Activated CD4-positive, alpha-beta T cell treated with anti-CD3 and anti-CD28 coated beads, Interleukin-10, Interleukin-2, amounts not matched to agents 100 ng/mL and 50 ng/mL, durations not matched to agents 16 hours and 8 hours (primary cell): ENCODE measurements around the gene WEE2.
"Not testable (repeated sequence)": the region's sequence is repeated elsewhere in the genome, so short reads cannot be mapped to it uniquely, and the experiment has no call there.

Experiments
- DNase-seq: peaks from one replicate; pipeline ENCODE4 v3.0.0-alpha.2; 2020

The WEE2 gene

GRCh38 chr7:141708351-141708750 lies at the start of gene WEE2:
Gene WEE2 (plus strand): TSS chr7:141708353. CDS start chr7:141708759, 406 bp downstream.
- DNase-seq: no peak

DNA sequence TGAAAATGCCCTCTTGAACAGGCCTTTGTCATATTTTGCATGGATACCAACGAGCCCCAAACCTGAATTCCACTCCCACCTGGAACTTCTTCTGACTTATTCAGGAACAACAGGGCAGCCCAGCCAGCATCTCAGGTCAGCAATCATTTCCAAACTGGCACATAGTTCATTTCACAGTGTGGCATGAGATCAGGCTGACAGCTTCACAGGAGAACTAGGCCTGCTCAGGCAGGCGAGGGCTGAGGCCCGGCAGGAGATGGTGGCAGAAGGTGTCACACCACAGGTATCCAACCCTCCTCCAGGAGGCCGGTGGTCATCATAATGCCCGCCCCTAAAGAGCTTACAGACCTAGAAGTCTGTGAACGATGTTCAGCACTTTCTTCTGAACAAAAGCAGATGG lies 48.7 kb upstream of the WEE2 start:
- no peak for DNase-seq

- DNase-seq: no peak
Measured at GRCh38 chr7:141660259-141660658, 47.9 kb upstream of the WEE2 start.

GRCh38 chr7:141663081-141663849 lies 44.9 kb upstream of the WEE2 start:
- no peak for DNase-seq

DNA sequence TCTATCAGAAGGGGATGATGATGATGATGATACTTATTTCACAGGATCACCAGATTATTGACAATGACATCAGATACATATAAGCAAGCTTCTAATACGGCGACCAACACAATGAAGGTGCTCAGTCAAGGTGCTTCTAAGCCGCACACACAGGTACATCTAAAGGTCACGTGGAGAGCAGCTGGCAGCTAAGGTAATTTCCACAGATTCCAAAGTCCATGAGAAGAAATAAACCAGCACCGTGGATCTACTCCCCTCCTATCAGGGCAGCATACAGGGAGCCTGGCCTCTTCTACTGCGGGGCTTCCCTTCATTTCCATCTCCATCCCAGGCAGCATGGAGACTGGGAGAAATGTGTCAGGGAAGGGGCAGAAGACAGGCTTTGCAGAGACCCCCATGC lies 43.7 kb upstream of the WEE2 start:
- DNase-seq: no peak

DNA sequence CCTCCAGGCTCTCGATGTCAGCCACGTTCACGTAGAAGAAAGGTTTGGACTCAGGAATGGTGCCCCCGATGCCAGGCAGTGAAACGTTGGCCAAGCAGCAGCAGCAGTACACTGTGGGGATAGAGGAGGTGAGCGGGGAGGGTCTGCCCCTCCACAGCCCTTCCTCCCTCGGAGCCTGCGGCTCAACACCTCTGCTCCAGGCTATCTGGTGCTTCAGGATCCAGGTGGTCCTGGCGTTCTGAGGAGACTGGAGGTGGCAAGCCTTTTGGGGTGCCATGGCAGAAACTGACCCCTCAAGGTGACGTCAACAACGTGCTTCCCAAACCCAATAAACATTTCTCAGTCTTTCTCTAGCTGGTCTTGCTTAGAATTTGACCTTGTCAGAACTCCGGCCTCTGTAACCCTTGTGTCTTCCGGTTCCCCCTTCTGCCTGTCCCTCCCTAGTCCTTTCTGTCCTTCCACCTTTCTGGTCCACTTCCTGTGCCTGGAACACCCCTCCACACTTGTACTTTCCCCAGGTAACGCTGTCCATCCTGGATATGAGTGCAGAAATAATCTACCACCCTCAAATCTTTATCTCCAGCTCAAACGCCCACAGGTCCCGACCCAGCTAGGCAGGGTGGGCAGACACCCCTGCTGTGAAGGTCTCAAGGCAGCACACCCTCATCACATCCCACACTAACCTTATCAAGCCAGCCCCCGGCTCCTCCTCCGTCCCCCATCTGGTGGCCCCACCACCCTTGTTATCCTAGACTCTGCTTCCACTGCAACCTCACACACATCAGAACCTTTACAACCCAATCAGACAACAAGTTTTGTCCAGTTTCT lies 42.7 kb upstream of the WEE2 start:
- no peak for DNase-seq

- DNase-seq: no peak
Measured at GRCh38 chr7:141666071-141666470, 42.1 kb upstream of the WEE2 start.

DNA sequence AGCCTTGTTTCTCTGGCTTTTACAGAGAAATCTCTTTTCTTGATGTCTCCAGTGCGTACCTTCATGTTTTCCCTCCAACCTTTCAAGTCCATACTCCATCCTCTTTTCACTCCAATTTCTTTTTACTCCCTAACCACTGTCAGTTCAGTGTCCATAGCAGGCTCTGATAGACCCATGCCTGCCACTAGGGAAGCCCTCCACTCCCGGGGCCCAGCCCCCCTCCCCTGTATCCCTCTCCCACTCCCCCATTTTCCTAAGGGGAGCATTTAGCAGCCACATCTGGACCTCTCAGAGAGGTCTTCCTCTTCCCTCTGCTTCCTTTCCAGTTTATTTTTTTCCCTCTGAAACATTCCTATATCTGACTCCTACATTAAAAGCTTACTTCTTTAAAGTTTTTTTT lies 39.3 kb upstream of the WEE2 start:
- DNase-seq: no peak

DNA sequence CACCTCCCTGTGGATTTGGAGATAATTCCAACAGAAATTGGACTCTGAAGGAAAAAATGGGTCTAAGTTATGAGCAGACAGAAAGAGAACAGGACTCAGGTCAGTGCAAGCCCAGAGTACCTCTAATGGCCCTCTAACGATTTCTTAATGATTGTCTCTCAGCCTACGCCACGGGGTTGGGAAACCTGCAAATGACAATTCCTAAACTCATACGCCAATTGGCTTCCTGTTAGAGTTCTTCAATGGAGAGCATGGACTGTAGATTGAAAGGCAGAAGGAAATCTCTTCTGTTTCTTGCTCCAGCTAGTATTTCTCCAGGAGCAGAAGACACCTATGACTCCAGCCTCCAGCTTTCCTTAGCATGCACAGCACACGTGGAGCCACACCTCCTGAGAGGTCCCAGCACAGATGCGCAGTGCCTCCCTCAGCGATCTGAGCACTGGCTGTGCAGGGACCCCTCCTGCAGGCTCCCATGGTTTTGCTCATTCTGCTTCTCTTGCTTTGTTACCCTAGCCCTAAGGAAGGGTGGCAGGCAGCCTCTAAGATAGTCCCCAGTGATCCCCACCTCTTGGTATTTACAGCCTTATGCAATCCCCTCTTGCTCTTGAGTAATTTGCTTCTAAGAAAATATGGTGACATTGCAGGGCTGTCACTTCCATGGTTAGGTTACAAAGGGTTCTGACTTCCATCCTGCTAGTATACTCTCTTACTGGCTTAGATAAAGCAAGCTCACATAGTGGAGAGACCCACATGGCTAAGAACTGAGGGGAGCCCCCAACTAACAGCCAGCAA lies 36.3 kb upstream of the WEE2 start:
- no peak for DNase-seq

- DNase-seq: no peak
Measured at GRCh38 chr7:141673346-141673745, 34.8 kb upstream of the WEE2 start.

DNA sequence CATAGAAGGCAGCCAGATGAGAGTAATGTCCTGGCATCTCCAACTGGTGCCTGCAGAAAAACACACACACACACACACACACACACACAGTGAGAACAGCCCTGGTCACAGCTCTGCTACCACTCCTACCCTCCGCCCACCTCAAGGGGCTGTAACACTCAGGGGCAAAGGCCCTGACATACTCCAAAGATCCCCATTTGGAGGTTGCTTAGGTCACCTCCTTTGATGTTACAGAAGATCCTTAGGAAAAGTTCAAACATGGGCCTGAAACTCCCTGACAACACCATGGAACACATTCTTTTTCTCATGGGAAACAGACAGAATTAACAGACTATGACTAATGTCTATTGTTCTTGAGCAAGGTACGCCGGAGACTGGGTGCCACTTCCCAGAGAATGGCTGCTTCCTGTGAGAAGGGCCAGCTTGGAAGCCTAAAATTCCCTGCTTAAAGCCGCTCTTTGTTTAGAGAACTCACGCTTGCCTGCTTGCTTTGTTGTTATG lies 33.9 kb upstream of the WEE2 start:
- DNase-seq: no peak

- DNase-seq: no peak
Measured at GRCh38 chr7:141674702-141675101, 33.5 kb upstream of the WEE2 start.

DNA sequence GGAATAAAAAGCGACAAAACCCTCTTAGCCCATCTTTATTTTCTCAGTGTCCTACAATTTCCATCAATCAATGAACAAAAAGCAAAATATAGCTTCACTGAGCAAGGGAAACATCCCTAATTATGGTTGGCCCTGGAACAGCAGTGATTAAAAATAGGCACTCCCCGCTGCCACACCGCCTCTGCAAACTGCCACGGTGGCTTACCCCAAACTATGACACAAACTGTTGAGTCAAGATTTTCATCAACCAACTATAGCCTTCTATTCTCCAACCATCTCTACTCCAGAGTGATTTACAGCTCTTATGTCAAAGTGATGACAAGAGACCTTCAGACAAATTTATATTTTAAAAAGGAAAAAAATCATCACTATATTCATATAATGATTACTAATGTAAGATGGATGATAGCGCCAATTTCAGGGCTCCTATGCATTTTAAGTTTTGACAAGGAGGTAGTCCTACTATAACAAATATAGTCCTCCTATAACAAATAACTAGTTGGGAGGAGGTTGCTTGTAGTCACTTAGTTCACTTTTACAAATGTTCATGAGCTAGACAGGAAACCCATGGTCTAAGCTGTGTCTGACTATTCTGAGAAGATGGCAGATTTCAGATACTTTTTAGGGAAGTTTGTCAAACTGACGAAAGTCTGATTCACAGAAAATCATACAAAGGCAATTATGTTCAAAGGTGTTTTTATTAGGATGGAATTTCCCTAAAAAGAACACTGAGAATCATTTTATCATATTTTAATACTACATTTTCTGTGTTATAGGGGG lies 32.5 kb upstream of the WEE2 start:
- DNase-seq: peak; percentile 17

- DNase-seq: no peak
Measured at GRCh38 chr7:141676618-141677017, 31.5 kb upstream of the WEE2 start.

- peak; percentile 60 for DNase-seq
Measured at GRCh38 chr7:141679014-141679413, 29.1 kb upstream of the WEE2 start.

GRCh38 chr7:141685285-141686023 lies 22.7 kb upstream of the WEE2 start:
- no peak for DNase-seq

DNA sequence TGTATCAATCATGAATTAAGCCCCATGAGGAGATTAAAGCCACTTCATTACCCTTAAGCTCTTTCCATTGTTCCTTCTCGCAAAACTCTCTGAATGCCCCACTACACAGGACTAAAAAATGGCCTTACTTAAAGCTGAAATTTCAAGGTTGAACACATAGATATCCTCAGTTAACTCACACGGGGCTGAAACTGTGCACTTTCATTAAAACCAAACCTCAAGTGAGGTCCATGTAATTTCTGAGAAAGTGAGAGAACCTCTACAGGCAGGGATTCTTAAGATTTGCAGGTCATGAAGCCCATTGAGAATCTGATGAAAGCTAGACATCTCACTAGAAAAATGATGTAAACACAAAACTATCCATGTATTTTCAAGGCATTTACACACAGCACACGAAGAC lies 22.1 kb upstream of the WEE2 start:
- no peak for DNase-seq

- no peak for DNase-seq
Measured at GRCh38 chr7:141686670-141687069, 21.5 kb upstream of the WEE2 start.

- no peak for DNase-seq
Measured at GRCh38 chr7:141688043-141688442, 20.1 kb upstream of the WEE2 start.

DNA sequence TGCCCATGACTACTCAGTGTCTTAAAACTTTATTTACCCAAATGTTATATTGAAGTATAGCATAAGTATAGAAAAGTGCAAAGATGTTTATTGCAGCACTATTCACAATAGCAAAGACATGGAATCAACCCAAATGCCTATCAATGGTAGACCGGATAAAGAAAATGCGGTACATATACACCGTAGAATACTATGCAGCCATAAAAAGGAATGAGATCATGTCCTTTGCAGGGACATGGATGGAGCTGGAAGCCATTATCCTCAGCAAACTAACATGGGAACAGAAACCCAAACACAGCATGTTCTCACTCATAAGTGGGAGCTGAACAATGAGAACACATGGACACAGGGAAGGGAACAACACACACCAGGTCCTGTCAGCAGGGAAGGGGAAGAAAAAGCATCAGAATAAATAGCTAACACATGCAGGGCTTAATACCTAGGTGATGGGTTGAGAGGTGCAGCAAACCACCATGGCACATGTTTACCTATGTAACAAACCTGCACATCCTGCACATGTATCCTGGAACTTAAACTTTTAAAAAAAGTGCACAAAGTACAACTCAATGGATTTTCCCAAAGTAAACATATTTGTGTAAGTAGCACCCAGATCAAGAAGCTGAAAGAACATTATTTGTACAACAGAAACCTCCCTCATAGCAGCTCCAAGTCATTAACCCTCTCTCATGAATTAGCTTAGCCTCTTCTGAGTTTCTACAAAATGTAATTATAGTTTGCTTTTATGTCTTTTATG lies 18.9 kb upstream of the WEE2 start:
- not testable (repeated sequence) for DNase-seq

- no peak for DNase-seq
Measured at GRCh38 chr7:141691540-141691939, 16.6 kb upstream of the WEE2 start.
